SK-N-SH (cell line): ENCODE results near the gene YAP1. TPM values are rescaled to one million over a fixed set of nuclear protein-coding genes. Genes with fewer than 3 reads are reported as not detected.

ENCODE experiments used
- CTCF ChIA-PET: fragments of 300-600, 350-600 bp; formaldehyde crosslinking; extraction: SDS; loops from one replicate; lab custom pipeline; 2021; lab: Yijun Ruan, JAX
- POLR2A ChIA-PET: fragments of 350-600 bp; sonication (Branson Sonifier 250); formaldehyde crosslinking; extraction: SDS; loops from one replicate; lab custom pipeline; 2020; ENCODE audit warnings: antibody characterized with exemption, inconsistent platforms; lab: Yijun Ruan, JAX
- DNase-seq: peaks from one replicate; pipeline ENCODE4 v3.0.0; 2012
- H2AFZ ChIP-seq: fragments of 200-600 bp; sonication (generic); 2 replicates; pipeline ENCODE4 v1.8.1; 2016; ENCODE audit warnings: antibody characterized with exemption, mild to moderate bottlenecking, low read depth
- H3F3A ChIP-seq: fragments of 200-600 bp; sonication (generic); replicated peaks from 2 replicates; pipeline ENCODE3; 2016; ENCODE audit warnings: antibody characterized with exemption, mild to moderate bottlenecking; ENCODE audit not compliant: insufficient read depth
- H3K27ac ChIP-seq, 2 experiments: fragments of 200-500 bp in 1 of 2; fragments of 200-600 bp in 1 of 2; sonication (Bioruptor generic) in 1 of 2; sonication (generic), shearing (Covaris generic) in 1 of 2; 2 replicates each; pipeline versions ENCODE4 v1.5.1 to v1.6.1; 2014 to 2016; ENCODE audit warnings: low read depth in 2 of 2, inconsistent platforms in 1 of 2, low read length in 1 of 2, mild to moderate bottlenecking in 1 of 2, mixed read lengths in 1 of 2
- H3K27me3 ChIP-seq: fragments of 200-600 bp; sonication (generic), shearing (Covaris generic); 2 replicates; pipeline ENCODE4 v1.6.1; 2016; ENCODE audit warnings: mixed run types; ENCODE audit not compliant: insufficient read depth
- H3K36me3 ChIP-seq, 2 experiments: fragments of 200-500 bp in 1 of 2; fragments of 200-600 bp in 1 of 2; sonication (Bioruptor generic) in 1 of 2; sonication (generic) in 1 of 2; replicated peaks in 1 of 2; 2 replicates each; pipeline versions ENCODE3 to v1.5.1; 2014 to 2016; ENCODE audit warnings: low read length in 1 of 2, mild to moderate bottlenecking in 1 of 2; ENCODE audit not compliant: insufficient read depth in 2 of 2, control insufficient read depth in 1 of 2
- H3K4me1 ChIP-seq, 2 experiments: fragments of 200-500 bp in 1 of 2; fragments of 200-600 bp in 1 of 2; sonication (Bioruptor generic) in 1 of 2; sonication (generic), shearing (Covaris generic) in 1 of 2; 2 replicates each; pipeline versions ENCODE4 v1.5.1 to v1.6.1; 2014 to 2016; ENCODE audit warnings: low read depth in 1 of 2, low read length in 1 of 2, mixed run types in 1 of 2; ENCODE audit not compliant: insufficient read depth in 2 of 2, control insufficient read depth in 1 of 2
- H3K4me2 ChIP-seq: fragments of 200-600 bp; sonication (generic), shearing (Covaris generic); 2 replicates; pipeline ENCODE4 v1.6.1; 2017; ENCODE audit warnings: mixed run types
- H3K4me3 ChIP-seq, 2 experiments: fragments of 200-500 bp in 1 of 2; fragments of 200-600 bp in 1 of 2; sonication (Bioruptor generic) in 1 of 2; sonication (generic), shearing (Covaris generic) in 1 of 2; 2 replicates each; pipeline versions ENCODE4 v1.5.1 to v1.8.1; 2014 to 2016; ENCODE audit warnings: low read depth in 2 of 2, inconsistent platforms in 1 of 2, low read length in 1 of 2, mild to moderate bottlenecking in 1 of 2, mixed read lengths in 1 of 2, moderate library complexity in 1 of 2
- H3K79me2 ChIP-seq: fragments of 200-600 bp; sonication (generic); 2 replicates; pipeline ENCODE4 v1.8.1; 2017; ENCODE audit warnings: mild to moderate bottlenecking; ENCODE audit not compliant: insufficient read depth
- H3K9ac ChIP-seq: fragments of 200-600 bp; sonication (generic); 2 replicates; pipeline ENCODE4 v1.6.1; 2017; ENCODE audit warnings: mixed run types
- H3K9me2 ChIP-seq: fragments of 200-600 bp; sonication (generic); 2 replicates; pipeline ENCODE4 v1.6.1; 2017; ENCODE audit warnings: mixed run types
- H3K9me3 ChIP-seq: fragments of 200-600 bp; sonication (generic); 2 replicates; pipeline ENCODE4 v1.6.1; 2017; ENCODE audit warnings: mixed run types, mild to moderate bottlenecking, moderate library complexity
- H4K20me1 ChIP-seq: fragments of 200-600 bp; sonication (generic); 2 replicates; pipeline ENCODE4 v1.6.1; 2017; ENCODE audit warnings: mild to moderate bottlenecking, mixed run types; ENCODE audit not compliant: insufficient read depth
- ELF1 ChIP-seq: IDR thresholded peaks from 2 replicates; pipeline ENCODE4 v1.4.0; 2012
- EP300 ChIP-seq, 2 experiments: IDR thresholded peaks; 2 replicates each; pipeline versions ENCODE4 v1.4.0 to v1.6.1; 2012; ENCODE audit warnings: borderline replicate concordance in 1 of 2, low read depth in 1 of 2, low read length in 1 of 2
- EZH2phosphoT487 ChIP-seq: fragments of 200-600 bp; sonication (generic); IDR thresholded peaks from 2 replicates; pipeline ENCODE4 v1.6.1; 2017; ENCODE audit warnings: low read depth, mixed run types, mild to moderate bottlenecking, antibody characterized with exemption, moderate library complexity, borderline replicate concordance
- FOSL2 ChIP-seq: IDR thresholded peaks from 2 replicates; pipeline ENCODE4 v1.4.0; 2012; ENCODE audit warnings: low read depth, mild to moderate bottlenecking, moderate library complexity, borderline replicate concordance
- FOXJ3 ChIP-seq: sonication (generic); formaldehyde crosslinking; IDR thresholded peaks from 2 replicates; pipeline ENCODE4 v1.5.1; 2020; ENCODE audit warnings: mild to moderate bottlenecking, missing genetic modification reagents
- FOXM1 ChIP-seq: IDR thresholded peaks from 2 replicates; pipeline ENCODE4 v1.4.0; 2012; ENCODE audit warnings: low read depth, mild to moderate bottlenecking
- GABPA ChIP-seq: IDR thresholded peaks from 2 replicates; pipeline ENCODE4 v1.4.0; 2012; ENCODE audit warnings: low read depth, mild to moderate bottlenecking
- GATA2 ChIP-seq: sonication (generic); formaldehyde crosslinking; IDR thresholded peaks from 2 replicates; pipeline ENCODE4 v1.5.0; 2020; ENCODE audit warnings: mild to moderate bottlenecking, missing genetic modification reagents
- IRF3 ChIP-seq: fragments of 150-350 bp; IDR thresholded peaks from 2 replicates; pipeline ENCODE4 v1.6.1; 2016; ENCODE audit warnings: mild to moderate bottlenecking, low read depth, low read length
- JUND ChIP-seq: IDR thresholded peaks from 2 replicates; pipeline ENCODE4 v1.4.0; 2012
- MAX ChIP-seq: IDR thresholded peaks from 2 replicates; pipeline ENCODE4 v1.4.0; 2012; ENCODE audit warnings: low read depth
- MXI1 ChIP-seq: IDR thresholded peaks from 2 replicates; pipeline ENCODE4 v1.6.1; 2012; ENCODE audit warnings: mild to moderate bottlenecking, low read depth, low read length, improper control_type of control experiment
- NFIC ChIP-seq: IDR thresholded peaks from 2 replicates; pipeline ENCODE4 v1.4.0; 2012; ENCODE audit warnings: borderline replicate concordance
- NRF1 ChIP-seq: IDR thresholded peaks from 2 replicates; pipeline ENCODE4 v1.6.1; 2012; ENCODE audit warnings: low read depth, mild to moderate bottlenecking, low read length
- PBX3 ChIP-seq: IDR thresholded peaks from 2 replicates; pipeline ENCODE4; 2012
- RAD21 ChIP-seq: IDR thresholded peaks from 2 replicates; pipeline ENCODE4 v1.6.1; 2012; ENCODE audit warnings: mild to moderate bottlenecking, low read length
- RFX5 ChIP-seq: IDR thresholded peaks from 2 replicates; pipeline ENCODE4 v1.6.1; 2012; ENCODE audit warnings: mild to moderate bottlenecking, improper control_type of control experiment, low read length
- RXRA ChIP-seq: IDR thresholded peaks from 2 replicates; pipeline ENCODE4 v1.4.0; 2012; ENCODE audit warnings: low read depth, mild to moderate bottlenecking, borderline replicate concordance
- SIN3A ChIP-seq: IDR thresholded peaks from 2 replicates; pipeline ENCODE4 v1.6.1; 2012; ENCODE audit warnings: low read depth, mild to moderate bottlenecking, low read length, moderate library complexity, borderline replicate concordance
- SMC3 ChIP-seq: IDR thresholded peaks from 2 replicates; pipeline ENCODE4 v1.6.1; 2012; ENCODE audit warnings: low read depth, low read length, improper control_type of control experiment
- TAF1 ChIP-seq: IDR thresholded peaks from 2 replicates; pipeline ENCODE4 v1.6.1; 2012; ENCODE audit warnings: low read depth, mild to moderate bottlenecking, low read length, moderate library complexity, borderline replicate concordance
- TCF12 ChIP-seq: IDR thresholded peaks from 2 replicates; pipeline ENCODE4 v1.4.0; 2012
- TEAD4 ChIP-seq: IDR thresholded peaks from 2 replicates; pipeline ENCODE4 v1.4.0; 2012; ENCODE audit warnings: mild to moderate bottlenecking, borderline replicate concordance; ENCODE audit not compliant: insufficient read depth
- WGBS: methylation state at CpG from one replicate; pipeline ENCODE4 v1.1.6; 2017; ENCODE audit warnings: low lambda C conversion rate; 5-methylcytosine and 5-hydroxymethylcytosine counted together
- polyA plus RNA-seq, 3 experiments: library from polyadenylated mRNA; depleted of rRNA; stranded (reverse); fragments of >200 nt; gene quantifications; 2 replicates each; pipeline ENCODE4 v1.2.3, GENCODE V29; 2012

The YAP1 gene
- polyA plus RNA-seq, 1 of the 3 experiments (the other 2 are of a cell fraction), result 53.2 TPM

- no peak for TF ChIP-seq PBX3
These were observed 104.4 kb downstream of the YAP1 start (continued) for GRCh38 chr11:102214623-102215022.

GRCh38 chr11:102216433-102217075, 106.3 kb downstream of the YAP1 start:
- no peak for DNase-seq
- H3K9me2 ChIP-seq, result no peaks in the 10 kb centered on the region
- peaks cover 0 to 10% of the 10 kb centered on the region in 2 experiments; a peak in 1 of 4 replicates for H3K4me1 ChIP-seq
- H3K9ac ChIP-seq, result no peak overlapping the region
- H2AFZ ChIP-seq, result no peak overlapping the region
- H3K4me2 ChIP-seq, result no peak overlapping the region
- POLR2A ChIA-PET, result no interaction called here
- no peaks in the 10 kb centered on the region for H4K20me1 ChIP-seq
- peaks cover 3 to 74% of the 10 kb centered on the region in 2 experiments for H3K36me3 ChIP-seq
- no peak for TF ChIP-seq RXRA
- TF ChIP-seq TEAD4, result no peak
- no peak for TF ChIP-seq TAF1
- no peak for TF ChIP-seq EZH2phosphoT487
- no peak for TF ChIP-seq NRF1
- TF ChIP-seq TCF12, result no peak
- no peak for TF ChIP-seq SMC3
- TF ChIP-seq FOXJ3, result no peak
- TF ChIP-seq FOXM1, result no peak
- no peaks in the 10 kb centered on the region for H3K27me3 ChIP-seq
- peaks cover 54% of the 10 kb centered on the region for H3K79me2 ChIP-seq
- H3F3A ChIP-seq, result peaks cover 22% of the 10 kb centered on the region
- WGBS, result 87% methylated on average over 2 of the region's 2 CpGs
- CTCF ChIA-PET, result no interaction called here
- H3K4me3 ChIP-seq, result no peak overlapping the region
- no peaks in the 10 kb centered on the region for H3K9me3 ChIP-seq
- peak overlapping the region in 1 of 2 experiments; percentile 33; a peak in 1 of 4 replicates for H3K27ac ChIP-seq

GRCh38 chr11:102220728-102221467, 110.7 kb downstream of the YAP1 start:
- H3K9me3 ChIP-seq, result no peaks in the 10 kb centered on the region
- peaks cover 54% of the 10 kb centered on the region for H3K79me2 ChIP-seq
- CTCF ChIA-PET, result no interaction called here
- 45% methylated on average over 7 of the region's 7 CpGs for WGBS
- POLR2A ChIA-PET, result no interaction called here
- H3K9me2 ChIP-seq, result no peaks in the 10 kb centered on the region
- peaks cover 49% of the 10 kb centered on the region for H3F3A ChIP-seq
- H3K27me3 ChIP-seq, result no peaks in the 10 kb centered on the region
- DNase-seq, result no peak
- H2AFZ ChIP-seq, result no peak overlapping the region
- H3K4me2 ChIP-seq, result peak overlapping the region; percentile 38
- no peaks in the 10 kb centered on the region for H4K20me1 ChIP-seq
- H3K4me1 ChIP-seq, result peaks cover 0 to 36% of the 10 kb centered on the region in 2 experiments; a peak in 2 of 4 replicates
- no peak overlapping the region for H3K4me3 ChIP-seq
- peak overlapping the region in 1 of 2 experiments; percentile 71; a peak in 2 of 4 replicates for H3K27ac ChIP-seq
- peak overlapping the region; percentile 21; the same call in 1 of the 2 replicates for H3K9ac ChIP-seq
- peaks cover 5 to 60% of the 10 kb centered on the region in 2 experiments for H3K36me3 ChIP-seq
- peak; percentile 80 for TF ChIP-seq NFIC
- no peak for TF ChIP-seq NRF1
- TF ChIP-seq SIN3A, result no peak
- TF ChIP-seq JUND, result peak; percentile 53
- TF ChIP-seq MAX, result 0 out of 2 replicates have a peak, but pooled peaks have one; percentile 32
- TF ChIP-seq PBX3, result peak; percentile 48
- 0 out of 4 replicates have a peak, but pooled peaks of 1 of the 2 experiments have one; percentile 25 for TF ChIP-seq EP300 (IDR thresholded peaks at IDR 0.05; ENCODE audit: borderline replicate concordance in 1 of 2, low read depth in 1 of 2, low read length in 1 of 2)
- no peak for TF ChIP-seq IRF3
- no peak; the same call in 1 of the 2 replicates for TF ChIP-seq ELF1
- TF ChIP-seq TCF12, result peak; percentile 58
- TF ChIP-seq RAD21, result no peak
- TF ChIP-seq FOSL2, result peak; percentile 50; the same call in 1 of the 2 replicates
- no peak for TF ChIP-seq RFX5
- no peak for TF ChIP-seq GABPA
- no peak for TF ChIP-seq GATA2 (CRISPR knock-in tag)
- no peak for TF ChIP-seq MXI1
